SU-DHL-6 (cell line): ENCODE data around the gene CCDC7.

Source experiments
- CTCF ChIP-seq: fragments of 200-600 bp; sonication (generic); IDR thresholded peaks from one replicate; pipeline ENCODE4 v1.5.1; 2017; ENCODE audit warnings: antibody characterized with exemption, mild to moderate bottlenecking, low read length, moderate library complexity; ENCODE audit not compliant: insufficient read depth, poor library complexity, severe bottlenecking
- EZH2phosphoT487 ChIP-seq: fragments of 200-600 bp; sonication (generic), shearing (Covaris generic); conservative IDR thresholded peaks from 2 replicates; pipeline ENCODE4 v1.6.1; 2018; ENCODE audit warnings: mild to moderate bottlenecking, antibody characterized with exemption, low read length, moderate library complexity, mixed read lengths

- TF ChIP-seq CTCF (no peak), EZH2phosphoT487 (no peak)
Measured at GRCh38 chr10:32445036-32445435, 904 bp upstream of the CCDC7 start.
